HCT116 (cell line): ENCODE results near the gene GNPTG. TPM values are rescaled to one million over a fixed set of nuclear protein-coding genes. Genes with fewer than 3 reads are reported as not detected.

Experiments used
- ATAC-seq: fragments of 200-7000 bp; cut with Tn5 transposase; 2 replicates; pipeline ENCODE4 v1.9.1; 2020; ENCODE audit warnings: mild to moderate bottlenecking, moderate library complexity
- BruUV-seq: library from RNA; stranded (reverse); fragments of 400-500 nt; replicated peaks from 2 replicates; lab custom pipeline; 2021; lab: Mats Ljungman, UMichigan
- CTCF ChIA-PET: fragments of 300-600 bp; sonication (Branson Sonifier 250); formaldehyde crosslinking; loops from one replicate; lab custom pipeline; 2021; ENCODE audit warnings: antibody characterized with exemption; lab: Charles Lee
- POLR2A ChIA-PET: fragments of 300-600, 350-600 bp; sonication (Branson Sonifier 250); formaldehyde crosslinking; loops from one replicate; lab custom pipeline; 2021; ENCODE audit warnings: antibody characterized with exemption; lab: Charles Lee
- RAD21 ChIA-PET, 2 experiments: fragments of 300-600 bp; sonication (Branson Sonifier 250); formaldehyde crosslinking; loops; one replicate each; lab custom pipeline; 2023; ENCODE audit warnings: low total read pairs in 2 of 2; ENCODE audit not compliant: uncharacterized antibody in 2 of 2, unreplicated experiment in 2 of 2, low non-redundant PET in 1 of 2; lab: Charles Lee
- DNase-seq: peaks from one replicate; pipeline ENCODE4 v3.0.0-alpha.2; 2010; ENCODE audit warnings: low read depth, low spot score
- H2AFZ ChIP-seq: fragments of 200-600 bp; shearing (Covaris generic), sonication (generic); 2 replicates; pipeline ENCODE4 v1.6.1; 2017; ENCODE audit warnings: low read depth, mixed run types, mixed read lengths, antibody characterized with exemption, low read length; ENCODE audit not compliant: poor library complexity, severe bottlenecking
- H3K27ac ChIP-seq: 2 replicates; pipeline ENCODE4 v1.5.1; 2012; ENCODE audit warnings: low read depth, low read length
- H3K27me3 ChIP-seq: fragments of 200-600 bp; sonication (generic); 2 replicates; pipeline ENCODE4 v1.6.1; 2016; ENCODE audit warnings: mixed run types, low read length, mixed read lengths; ENCODE audit not compliant: insufficient read depth
- H3K36me3 ChIP-seq, 2 experiments: fragments of 200-500 bp in 1 of 2; fragments of 200-600 bp in 1 of 2; sonication (Bioruptor generic) in 1 of 2; sonication (generic) in 1 of 2; 2 replicates each; pipeline versions ENCODE4 v1.5.1 to v1.6.1; 2014 to 2016; ENCODE audit warnings: low read length in 2 of 2, inconsistent platforms in 1 of 2, mixed read lengths in 1 of 2, mixed run types in 1 of 2; ENCODE audit not compliant: insufficient read depth in 2 of 2, control insufficient read depth in 1 of 2
- H3K4me1 ChIP-seq, 2 experiments: fragments of 200-600 bp in 1 of 2; sonication (generic) in 1 of 2; 2 replicates each; pipeline versions ENCODE4 v1.5.1 to v1.6.1; 2012 to 2017; ENCODE audit warnings: low read length in 2 of 2, inconsistent platforms in 1 of 2, mild to moderate bottlenecking in 1 of 2, mixed read lengths in 1 of 2, mixed run types in 1 of 2, moderate library complexity in 1 of 2; ENCODE audit not compliant: insufficient read depth in 2 of 2, control insufficient read depth in 1 of 2
- H3K4me2 ChIP-seq: fragments of 200-600 bp; sonication (generic); 2 replicates; pipeline ENCODE4 v1.6.1; 2017; ENCODE audit warnings: mixed run types, low read length, mixed read lengths
- H3K4me3 ChIP-seq, 2 experiments: fragments of 200-600 bp in 1 of 2; sonication (generic) in 1 of 2; replicated peaks in 1 of 2; 2 replicates each; pipeline ENCODE4 v1.5.1; 2011 to 2016; ENCODE audit warnings: low read length in 2 of 2, control low read depth in 1 of 2, low read depth in 1 of 2, mild to moderate bottlenecking in 1 of 2, mixed read lengths in 1 of 2, mixed run types in 1 of 2
- H3K79me2 ChIP-seq: fragments of 200-600 bp; sonication (generic); 2 replicates; pipeline ENCODE4 v1.6.1; 2017; ENCODE audit warnings: mild to moderate bottlenecking, mixed run types, low read length, moderate library complexity, mixed read lengths; ENCODE audit not compliant: insufficient read depth
- H3K9ac ChIP-seq: fragments of 200-600 bp; sonication (generic); 2 replicates; pipeline ENCODE4 v1.6.1; 2016; ENCODE audit warnings: low read length, mixed read lengths
- H3K9me2 ChIP-seq: fragments of 200-600 bp; sonication (generic), shearing (Covaris generic); 2 replicates; pipeline ENCODE4 v1.6.1; 2017; ENCODE audit warnings: mixed run types, mild to moderate bottlenecking, moderate library complexity; ENCODE audit not compliant: insufficient read depth
- H3K9me3 ChIP-seq, 2 experiments: fragments of 200-500 bp in 1 of 2; fragments of 200-600 bp in 1 of 2; sonication (Bioruptor generic) in 1 of 2; sonication (generic) in 1 of 2; 2 replicates each; pipeline ENCODE4 v1.6.1; 2014 to 2017; ENCODE audit warnings: low read length in 2 of 2, mixed read lengths in 2 of 2, inconsistent platforms in 1 of 2, low read depth in 1 of 2, mild to moderate bottlenecking in 1 of 2, mixed run types in 1 of 2, moderate library complexity in 1 of 2; ENCODE audit not compliant: control insufficient read depth in 1 of 2, insufficient read depth in 1 of 2
- H4K20me1 ChIP-seq: fragments of 200-600 bp; sonication (generic), shearing (Covaris generic); 2 replicates; pipeline ENCODE4 v1.6.1; 2017; ENCODE audit warnings: mixed run types, mild to moderate bottlenecking, moderate library complexity; ENCODE audit not compliant: insufficient read depth
- CBX3 ChIP-seq: IDR thresholded peaks from 2 replicates; pipeline ENCODE4 v1.6.1; 2012; ENCODE audit warnings: low read depth
- EGR1 ChIP-seq: IDR thresholded peaks from 2 replicates; pipeline ENCODE4 v1.6.1; 2012; ENCODE audit warnings: low read depth
- ELF1 ChIP-seq: IDR thresholded peaks from 2 replicates; pipeline ENCODE4 v1.6.1; 2012; ENCODE audit warnings: low read depth, borderline replicate concordance
- EZH2 ChIP-seq: fragments of 200-600 bp; sonication (generic); IDR thresholded peaks from 2 replicates; pipeline ENCODE4 v1.6.1; 2017; ENCODE audit warnings: antibody characterized with exemption, mixed run types
- FOSL1 ChIP-seq: IDR thresholded peaks from 2 replicates; pipeline ENCODE4 v1.6.1; 2012; ENCODE audit warnings: low read depth
- JUND ChIP-seq: IDR thresholded peaks from 2 replicates; pipeline ENCODE4 v1.6.1; 2012
- POLR2AphosphoS5 ChIP-seq: IDR thresholded peaks from 2 replicates; pipeline ENCODE4 v1.6.1; 2011; ENCODE audit warnings: mild to moderate bottlenecking, low read depth, low read length, moderate library complexity
- RAD21 ChIP-seq: IDR thresholded peaks from 2 replicates; pipeline ENCODE4 v1.6.1; 2012; ENCODE audit warnings: low read depth, mild to moderate bottlenecking
- SIN3A ChIP-seq: IDR thresholded peaks from 2 replicates; pipeline ENCODE4 v1.6.1; 2012; ENCODE audit warnings: low read depth
- SP1 ChIP-seq: IDR thresholded peaks from 2 replicates; pipeline ENCODE4 v1.6.1; 2012; ENCODE audit warnings: low read depth
- SRF ChIP-seq: IDR thresholded peaks from 2 replicates; pipeline ENCODE4 v1.6.1; 2012; ENCODE audit warnings: low read depth
- YY1 ChIP-seq: IDR thresholded peaks from 2 replicates; pipeline ENCODE4 v1.6.1; 2011; ENCODE audit warnings: low read length, low read depth, moderate library complexity, mild to moderate bottlenecking; ENCODE audit not compliant: insufficient replicate concordance; ENCODE audit errors: extremely low read depth
- ZFX ChIP-seq: fragments of 450-650 bp; IDR thresholded peaks from 2 replicates; pipeline ENCODE4 v1.6.1; 2017
- ZNF274 ChIP-seq: fragments of 200-500 bp; sonication (Bioruptor generic); IDR thresholded peaks from 2 replicates; pipeline ENCODE4 v1.6.1; 2014; ENCODE audit warnings: mild to moderate bottlenecking, low read depth, low read length, inconsistent platforms
- intact Hi-C: fragments of 100-400 bp; cut with micrococcal nuclease; formaldehyde crosslinking; loops from 2 replicates; pipeline ENCODE4 v1.10.0; 2022
- total RNA-seq: library from RNA; stranded (reverse); gene quantifications from one replicate; pipeline ENCODE4 v1.2.1, GENCODE V29; 2021; ENCODE audit not compliant: unreplicated experiment
- TF ChIP-seq, protein P1 (sequence below), 3 experiments: fragments of 200-600 bp in 1 of 3; sonication (generic) in 1 of 3; IDR thresholded peaks in 2 of 3; conservative IDR thresholded peaks in 1 of 3; 2 replicates each; pipeline ENCODE4 v1.5.1; 2012 to 2017; ENCODE audit warnings: low read depth in 2 of 3, low read length in 2 of 3, antibody characterized with exemption in 1 of 3, borderline replicate concordance in 1 of 3, control low read depth in 1 of 3, mild to moderate bottlenecking in 1 of 3, mixed read lengths in 1 of 3, mixed run types in 1 of 3, moderate library complexity in 1 of 3; ENCODE audit not compliant: insufficient read depth in 1 of 3
- TF ChIP-seq, protein P2 (sequence below): IDR thresholded peaks from 2 replicates; pipeline ENCODE4 v1.6.1; 2011; ENCODE audit warnings: mild to moderate bottlenecking, low read length, moderate library complexity; ENCODE audit not compliant: insufficient replicate concordance; ENCODE audit errors: extremely low read depth
- TF ChIP-seq, protein P3 (sequence below): IDR thresholded peaks from 2 replicates; pipeline ENCODE4 v1.6.1; 2012
- TF ChIP-seq, protein P4 (sequence below): IDR thresholded peaks from 2 replicates; pipeline ENCODE4 v1.6.1; 2012; ENCODE audit warnings: low read depth
- TF ChIP-seq, protein P5 (sequence below): IDR thresholded peaks from 2 replicates; pipeline ENCODE4 v1.6.1; 2012

Gene GNPTG
- total RNA-seq, 1 experiment from 2014 or later = 35.2 TPM

DNA sequence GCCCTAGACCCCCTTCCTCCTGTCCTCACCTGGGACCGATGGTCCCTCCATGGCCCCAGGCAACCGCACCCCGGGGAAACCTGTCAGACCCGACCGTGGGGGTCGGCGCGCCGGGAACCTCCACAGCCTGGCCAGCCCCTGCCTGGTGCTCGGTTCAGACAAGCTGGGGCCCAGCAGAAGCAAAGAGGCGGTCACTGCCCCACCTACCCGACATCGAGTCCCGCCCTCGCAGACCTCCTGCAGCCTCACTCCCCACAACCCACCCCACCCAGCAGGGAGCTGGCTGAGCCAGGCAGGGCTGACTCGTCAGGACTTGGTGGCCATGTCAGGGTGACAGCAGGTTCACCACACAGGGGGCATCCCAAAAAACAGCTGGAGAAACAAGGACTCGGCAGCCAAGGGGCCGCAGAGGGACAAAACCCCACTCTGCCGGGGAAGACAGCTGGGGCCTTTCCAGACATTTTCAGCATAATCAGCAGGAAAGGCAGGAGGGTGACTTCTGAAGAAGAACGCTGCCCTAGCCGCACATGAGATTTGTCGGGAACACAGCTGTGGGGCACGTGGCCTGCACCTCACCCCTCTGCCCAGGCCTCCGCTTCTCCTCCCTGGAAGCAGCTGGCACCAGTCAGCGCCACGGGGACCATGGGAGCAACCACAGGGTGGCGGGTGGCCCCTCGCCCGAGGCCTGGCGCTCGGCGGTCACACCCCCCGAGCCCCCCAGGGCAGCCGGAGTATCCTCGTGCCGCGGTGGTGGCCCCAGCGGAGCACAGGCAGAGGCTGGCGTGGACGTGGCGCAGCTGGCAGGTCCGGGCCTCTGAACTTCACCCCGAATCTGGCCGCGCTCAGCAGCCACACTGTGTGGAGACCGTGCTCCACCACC lies 22.9 kb downstream of the GNPTG start:
- ChIA-PET RAD21 (no interaction called here), CTCF (no interaction called here), POLR2A (interaction anchor here (0.5 to 0.6 kb wide), 2 partner anchors 32 to 46 kb away, joined by 4 read pairs; partner anchors contain the start of gene UQCC4)
- no peak overlapping the region for H2AFZ ChIP-seq
- ATAC-seq (no peak), DNase-seq (no peak)
- H3K36me3 ChIP-seq = peaks cover 0 to 13% of the 10 kb centered on the region in 2 experiments; a peak in 1 of 4 replicates
- no peak overlapping the region for H3K9ac ChIP-seq
- H3K79me2 ChIP-seq = peaks cover 34% of the 10 kb centered on the region
- H3K4me3 ChIP-seq = no peak overlapping the region
- H3K4me2 ChIP-seq = no peak overlapping the region
- no peaks in the 10 kb centered on the region for H3K9me2 ChIP-seq
- H3K4me1 ChIP-seq = peaks cover 6 to 12% of the 10 kb centered on the region in 2 experiments; a peak in 2 of 4 replicates
- no peaks in the 10 kb centered on the region for H4K20me1 ChIP-seq
- H3K9me3 ChIP-seq = no peaks in the 10 kb centered on the region
- no TSS peak for BruUV-seq
- intact Hi-C loops = no loop called here
- no peak overlapping the region; the same call in 1 of the 2 replicates for H3K27ac ChIP-seq
- no peaks in the 10 kb centered on the region for H3K27me3 ChIP-seq
- TF ChIP-seq ELF1 = no peak
- no peak for TF ChIP-seq FOSL1
- TF ChIP-seq, protein P1, sequence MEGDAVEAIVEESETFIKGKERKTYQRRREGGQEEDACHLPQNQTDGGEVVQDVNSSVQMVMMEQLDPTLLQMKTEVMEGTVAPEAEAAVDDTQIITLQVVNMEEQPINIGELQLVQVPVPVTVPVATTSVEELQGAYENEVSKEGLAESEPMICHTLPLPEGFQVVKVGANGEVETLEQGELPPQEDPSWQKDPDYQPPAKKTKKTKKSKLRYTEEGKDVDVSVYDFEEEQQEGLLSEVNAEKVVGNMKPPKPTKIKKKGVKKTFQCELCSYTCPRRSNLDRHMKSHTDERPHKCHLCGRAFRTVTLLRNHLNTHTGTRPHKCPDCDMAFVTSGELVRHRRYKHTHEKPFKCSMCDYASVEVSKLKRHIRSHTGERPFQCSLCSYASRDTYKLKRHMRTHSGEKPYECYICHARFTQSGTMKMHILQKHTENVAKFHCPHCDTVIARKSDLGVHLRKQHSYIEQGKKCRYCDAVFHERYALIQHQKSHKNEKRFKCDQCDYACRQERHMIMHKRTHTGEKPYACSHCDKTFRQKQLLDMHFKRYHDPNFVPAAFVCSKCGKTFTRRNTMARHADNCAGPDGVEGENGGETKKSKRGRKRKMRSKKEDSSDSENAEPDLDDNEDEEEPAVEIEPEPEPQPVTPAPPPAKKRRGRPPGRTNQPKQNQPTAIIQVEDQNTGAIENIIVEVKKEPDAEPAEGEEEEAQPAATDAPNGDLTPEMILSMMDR (IDR thresholded peaks at IDR 0.05 in 2 of 3, conservative IDR thresholded peaks at IDR 0.05 in 1 of 3; ENCODE audit: borderline replicate concordance in 1 of 3, insufficient read depth in 1 of 3, low read depth in 2 of 3, low read length in 2 of 3) = no peak
- TF ChIP-seq, protein P2, sequence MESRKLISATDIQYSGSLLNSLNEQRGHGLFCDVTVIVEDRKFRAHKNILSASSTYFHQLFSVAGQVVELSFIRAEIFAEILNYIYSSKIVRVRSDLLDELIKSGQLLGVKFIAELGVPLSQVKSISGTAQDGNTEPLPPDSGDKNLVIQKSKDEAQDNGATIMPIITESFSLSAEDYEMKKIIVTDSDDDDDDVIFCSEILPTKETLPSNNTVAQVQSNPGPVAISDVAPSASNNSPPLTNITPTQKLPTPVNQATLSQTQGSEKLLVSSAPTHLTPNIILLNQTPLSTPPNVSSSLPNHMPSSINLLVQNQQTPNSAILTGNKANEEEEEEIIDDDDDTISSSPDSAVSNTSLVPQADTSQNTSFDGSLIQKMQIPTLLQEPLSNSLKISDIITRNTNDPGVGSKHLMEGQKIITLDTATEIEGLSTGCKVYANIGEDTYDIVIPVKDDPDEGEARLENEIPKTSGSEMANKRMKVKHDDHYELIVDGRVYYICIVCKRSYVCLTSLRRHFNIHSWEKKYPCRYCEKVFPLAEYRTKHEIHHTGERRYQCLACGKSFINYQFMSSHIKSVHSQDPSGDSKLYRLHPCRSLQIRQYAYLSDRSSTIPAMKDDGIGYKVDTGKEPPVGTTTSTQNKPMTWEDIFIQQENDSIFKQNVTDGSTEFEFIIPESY = no peak
- TF ChIP-seq, protein P3, sequence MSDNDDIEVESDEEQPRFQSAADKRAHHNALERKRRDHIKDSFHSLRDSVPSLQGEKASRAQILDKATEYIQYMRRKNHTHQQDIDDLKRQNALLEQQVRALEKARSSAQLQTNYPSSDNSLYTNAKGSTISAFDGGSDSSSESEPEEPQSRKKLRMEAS = no peak
- TF ChIP-seq SIN3A = no peak
- TF ChIP-seq, protein P4, sequence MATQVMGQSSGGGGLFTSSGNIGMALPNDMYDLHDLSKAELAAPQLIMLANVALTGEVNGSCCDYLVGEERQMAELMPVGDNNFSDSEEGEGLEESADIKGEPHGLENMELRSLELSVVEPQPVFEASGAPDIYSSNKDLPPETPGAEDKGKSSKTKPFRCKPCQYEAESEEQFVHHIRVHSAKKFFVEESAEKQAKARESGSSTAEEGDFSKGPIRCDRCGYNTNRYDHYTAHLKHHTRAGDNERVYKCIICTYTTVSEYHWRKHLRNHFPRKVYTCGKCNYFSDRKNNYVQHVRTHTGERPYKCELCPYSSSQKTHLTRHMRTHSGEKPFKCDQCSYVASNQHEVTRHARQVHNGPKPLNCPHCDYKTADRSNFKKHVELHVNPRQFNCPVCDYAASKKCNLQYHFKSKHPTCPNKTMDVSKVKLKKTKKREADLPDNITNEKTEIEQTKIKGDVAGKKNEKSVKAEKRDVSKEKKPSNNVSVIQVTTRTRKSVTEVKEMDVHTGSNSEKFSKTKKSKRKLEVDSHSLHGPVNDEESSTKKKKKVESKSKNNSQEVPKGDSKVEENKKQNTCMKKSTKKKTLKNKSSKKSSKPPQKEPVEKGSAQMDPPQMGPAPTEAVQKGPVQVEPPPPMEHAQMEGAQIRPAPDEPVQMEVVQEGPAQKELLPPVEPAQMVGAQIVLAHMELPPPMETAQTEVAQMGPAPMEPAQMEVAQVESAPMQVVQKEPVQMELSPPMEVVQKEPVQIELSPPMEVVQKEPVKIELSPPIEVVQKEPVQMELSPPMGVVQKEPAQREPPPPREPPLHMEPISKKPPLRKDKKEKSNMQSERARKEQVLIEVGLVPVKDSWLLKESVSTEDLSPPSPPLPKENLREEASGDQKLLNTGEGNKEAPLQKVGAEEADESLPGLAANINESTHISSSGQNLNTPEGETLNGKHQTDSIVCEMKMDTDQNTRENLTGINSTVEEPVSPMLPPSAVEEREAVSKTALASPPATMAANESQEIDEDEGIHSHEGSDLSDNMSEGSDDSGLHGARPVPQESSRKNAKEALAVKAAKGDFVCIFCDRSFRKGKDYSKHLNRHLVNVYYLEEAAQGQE = no peak
- TF ChIP-seq EGR1 = no peak
- no peak for TF ChIP-seq YY1
- TF ChIP-seq SRF = no peak
- no peak for TF ChIP-seq EZH2
- no peak for TF ChIP-seq SP1
- TF ChIP-seq POLR2AphosphoS5 = no peak
- TF ChIP-seq CBX3 = no peak
- no peak for TF ChIP-seq RAD21
- TF ChIP-seq ZNF274 = no peak
- TF ChIP-seq ZFX = no peak
- TF ChIP-seq, protein P5, sequence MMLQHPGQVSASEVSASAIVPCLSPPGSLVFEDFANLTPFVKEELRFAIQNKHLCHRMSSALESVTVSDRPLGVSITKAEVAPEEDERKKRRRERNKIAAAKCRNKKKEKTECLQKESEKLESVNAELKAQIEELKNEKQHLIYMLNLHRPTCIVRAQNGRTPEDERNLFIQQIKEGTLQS = no peak
- no peak for TF ChIP-seq JUND
